Activated T-helper 17 cell treated with anti-CD3 and anti-CD28 coated beads, Interleukin-2, amount 50 U/mL, for 72 hours (primary cell): ENCODE measurements around the gene AIMP1. TPM values are rescaled to one million over a fixed set of nuclear protein-coding genes. Genes with fewer than 3 reads are reported as not detected.
A peak's percentile ranks its signal among the peaks of the same experiment; 100 is the strongest.
"Not testable (repeated sequence)": the region's sequence is repeated elsewhere in the genome, so short reads cannot be mapped to it uniquely, and the experiment has no call there.

Source experiments
- ATAC-seq: fragments of 150-1000 bp; cut with Tn5 transposase; replicated peaks from 2 replicates; pipeline ENCODE4 v1.10.0; 2021; ENCODE audit warnings: mild to moderate bottlenecking, moderate library complexity
- H3K27ac Mint-ChIP-seq: one replicate; pipeline ENCODE4 v1.8.0; 2022; ENCODE audit warnings: mixed read lengths
- H3K27me3 Mint-ChIP-seq: one replicate; pipeline ENCODE4 v1.8.0; 2022; ENCODE audit warnings: mixed read lengths
- H3K36me3 Mint-ChIP-seq: one replicate; pipeline ENCODE4 v1.8.0; 2022; ENCODE audit warnings: low read depth, mild to moderate bottlenecking, mixed read lengths
- H3K4me1 Mint-ChIP-seq: one replicate; pipeline ENCODE4 v1.8.0; 2022; ENCODE audit warnings: mixed read lengths
- H3K4me3 Mint-ChIP-seq: one replicate; pipeline ENCODE4 v1.8.0; 2022; ENCODE audit warnings: mild to moderate bottlenecking, mixed read lengths
- H3K9me3 Mint-ChIP-seq: one replicate; pipeline ENCODE4 v1.8.0; 2022; ENCODE audit warnings: mixed read lengths
- total RNA-seq, 2 donors: library from RNA; stranded (reverse); gene quantifications; one replicate each; pipeline ENCODE4 v1.2.3, GENCODE V29; 2022

The AIMP1 gene
- total RNA-seq, 2 donors from 2014 or later = 55.3 to 56.0 TPM

DNA sequence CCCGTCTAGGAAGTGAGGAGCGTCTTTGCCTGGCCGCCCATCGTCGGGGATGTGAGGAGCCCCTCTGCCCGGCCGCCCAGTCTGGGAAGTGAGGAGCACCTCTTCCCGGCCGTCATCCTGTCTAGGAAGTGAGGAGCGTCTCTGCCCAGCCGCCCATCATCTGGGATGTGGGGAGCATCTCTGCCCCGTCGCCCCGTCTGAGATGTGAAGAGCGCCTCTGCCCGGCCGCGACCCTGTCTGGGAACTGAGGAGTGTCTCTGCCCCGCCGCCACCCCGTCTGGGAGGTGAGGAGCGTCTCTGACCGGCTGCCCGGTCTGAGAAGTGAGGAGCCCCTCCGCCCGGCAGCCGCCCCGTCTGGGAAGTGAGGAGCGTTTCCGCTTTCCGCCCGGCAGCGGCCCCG lies 4.8 kb downstream of the AIMP1 start:
- not testable (repeated sequence) for H3K4me3 Mint-ChIP-seq, ATAC-seq, H3K27me3 Mint-ChIP-seq

DNA sequence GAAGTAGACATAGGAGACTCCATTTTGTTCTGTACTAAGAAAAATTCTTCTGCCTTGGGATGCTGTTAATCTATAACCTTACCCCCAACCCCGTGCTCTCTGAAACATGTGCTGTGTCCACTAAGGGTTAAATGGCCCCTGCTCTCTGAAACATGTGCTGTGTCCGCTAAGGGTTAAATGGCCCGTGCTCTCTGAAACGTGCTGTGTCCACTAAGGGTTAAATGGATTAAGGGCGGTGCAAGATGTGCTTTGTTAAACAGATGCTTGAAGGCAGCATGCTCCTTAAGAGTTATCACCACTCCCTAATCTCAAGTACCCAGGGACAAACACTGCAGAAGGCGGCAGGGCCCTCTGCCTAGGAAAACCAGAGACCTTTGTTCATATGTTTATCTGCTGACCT lies 5.5 kb downstream of the AIMP1 start:
- H3K27me3 Mint-ChIP-seq, H3K9me3 Mint-ChIP-seq, ATAC-seq, H3K4me3 Mint-ChIP-seq: not testable (repeated sequence)
- H3K36me3 Mint-ChIP-seq = peaks cover 57% of the 10 kb centered on the region
- peak overlapping the region; percentile 46 for H3K27ac Mint-ChIP-seq
- peaks cover 15% of the 10 kb centered on the region for H3K4me1 Mint-ChIP-seq

More for the DNA sequence above, 4.8 kb downstream of the AIMP1 start:
- H3K9me3 Mint-ChIP-seq, H3K27ac Mint-ChIP-seq: not testable (repeated sequence)
- Mint-ChIP-seq H3K36me3 (peaks cover 50% of the 10 kb centered on the region), H3K4me1 (peaks cover 15% of the 10 kb centered on the region)

DNA sequence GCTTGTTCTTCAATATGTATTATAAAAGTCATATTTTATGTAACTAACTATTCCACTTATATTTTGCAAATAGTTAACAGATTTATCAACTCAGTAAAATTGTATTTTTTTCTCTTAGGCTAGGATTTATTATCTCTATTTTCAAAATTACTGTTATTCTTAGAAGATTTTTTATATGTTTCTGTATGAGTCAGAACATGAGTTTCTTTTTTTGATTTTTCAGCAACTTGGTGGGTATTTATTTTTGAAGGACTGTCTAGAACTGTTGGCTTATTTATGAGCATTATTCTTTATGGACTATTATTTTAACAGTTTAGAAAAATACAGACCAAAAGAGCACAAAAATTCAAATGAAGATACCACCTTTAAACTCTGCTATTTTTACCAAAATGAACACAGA lies 6.8 kb downstream of the AIMP1 start:
- Mint-ChIP-seq H3K9me3 (no peaks in the 10 kb centered on the region), H3K4me3 (peak overlapping the region; percentile 22), H3K4me1 (peaks cover 15% of the 10 kb centered on the region), H3K27me3 (no peaks in the 10 kb centered on the region), H3K36me3 (peaks cover 70% of the 10 kb centered on the region), H3K27ac (no peak overlapping the region)
- no peak for ATAC-seq

DNA sequence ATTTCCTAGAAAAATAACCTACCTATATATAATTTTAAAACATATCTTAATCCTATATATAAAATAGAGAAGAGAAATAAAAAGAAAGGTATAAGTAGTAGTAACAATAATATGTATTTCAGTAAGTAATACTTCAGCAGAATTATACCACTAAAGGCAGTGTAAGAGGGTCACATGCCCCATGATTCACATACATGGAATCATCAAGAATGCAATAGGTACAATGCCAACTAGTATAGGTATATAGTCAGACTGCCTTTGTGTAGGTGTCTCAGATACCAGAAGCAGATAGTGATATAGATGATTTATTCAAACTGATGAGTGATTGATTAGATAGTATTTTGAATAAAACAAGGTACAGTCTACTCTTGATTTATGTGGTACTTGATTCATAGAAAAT lies 9.4 kb downstream of the AIMP1 start:
- Mint-ChIP-seq H3K27ac (no peak overlapping the region), H3K4me1 (peaks cover 5% of the 10 kb centered on the region), H3K36me3 (peaks cover 77% of the 10 kb centered on the region), H3K9me3 (no peaks in the 10 kb centered on the region), H3K4me3 (no peak overlapping the region), H3K27me3 (no peaks in the 10 kb centered on the region)
- ATAC-seq = no peak

DNA sequence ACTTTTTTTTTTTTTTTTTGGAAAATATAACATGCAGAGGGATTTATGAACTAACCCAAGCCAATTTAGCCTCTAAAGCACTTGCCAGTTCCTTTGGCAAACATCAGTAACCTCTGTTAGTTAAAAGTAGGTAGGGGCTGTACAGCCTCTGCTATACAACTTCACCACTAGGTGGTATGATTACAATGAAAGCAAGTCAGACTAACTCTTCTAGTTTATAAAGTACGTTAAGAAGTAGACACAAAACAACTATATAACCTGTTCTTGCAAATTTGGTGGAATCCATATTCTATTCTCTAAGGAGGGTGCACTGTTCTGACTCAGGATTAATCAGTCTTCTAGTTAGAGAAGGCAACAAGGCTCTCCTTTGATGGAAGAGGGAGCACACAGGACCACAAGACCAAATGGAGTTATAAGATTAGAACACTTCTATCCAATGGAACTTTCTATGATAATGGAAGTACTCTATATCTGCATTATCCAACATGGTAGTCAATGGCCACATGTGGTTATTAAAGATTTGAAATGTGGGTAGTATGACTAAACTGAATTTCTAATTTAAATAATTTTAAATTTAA lies 12.8 kb downstream of the AIMP1 start:
- peaks cover 92% of the 10 kb centered on the region for H3K36me3 Mint-ChIP-seq

DNA sequence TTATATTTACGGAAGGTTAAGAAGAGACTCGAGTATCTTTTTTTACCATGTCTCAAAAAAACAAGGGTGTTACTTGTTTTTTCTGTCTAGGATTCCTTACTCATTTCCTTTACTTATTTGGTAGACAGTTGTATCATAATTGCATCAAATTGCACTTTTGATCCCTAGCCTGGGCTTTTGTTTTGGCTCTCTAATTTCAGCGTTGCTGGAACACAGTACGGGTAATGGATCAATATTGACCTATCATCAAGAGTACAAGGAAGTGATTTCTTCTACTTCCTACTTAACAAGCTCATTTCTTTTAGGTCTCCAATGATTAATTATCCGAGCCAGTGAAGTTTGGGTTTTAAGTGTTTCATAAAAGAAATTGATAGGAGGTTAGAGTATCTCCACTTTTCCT lies 16.8 kb downstream of the AIMP1 start:
- Mint-ChIP-seq H3K9me3 (peaks cover 4% of the 10 kb centered on the region), H3K27me3 (no peaks in the 10 kb centered on the region), H3K4me1 (peaks cover 7% of the 10 kb centered on the region), H3K27ac (no peak overlapping the region), H3K4me3 (no peak overlapping the region), H3K36me3 (peaks cover 99% of the 10 kb centered on the region)
- ATAC-seq = no peak

More for the DNA sequence above, 12.8 kb downstream of the AIMP1 start:
- Mint-ChIP-seq H3K27ac (no peak overlapping the region), H3K4me3 (no peak overlapping the region), H3K27me3 (no peaks in the 10 kb centered on the region), H3K4me1 (peaks cover 7% of the 10 kb centered on the region), H3K9me3 (no peaks in the 10 kb centered on the region)
- peak; percentile 40 for ATAC-seq

DNA sequence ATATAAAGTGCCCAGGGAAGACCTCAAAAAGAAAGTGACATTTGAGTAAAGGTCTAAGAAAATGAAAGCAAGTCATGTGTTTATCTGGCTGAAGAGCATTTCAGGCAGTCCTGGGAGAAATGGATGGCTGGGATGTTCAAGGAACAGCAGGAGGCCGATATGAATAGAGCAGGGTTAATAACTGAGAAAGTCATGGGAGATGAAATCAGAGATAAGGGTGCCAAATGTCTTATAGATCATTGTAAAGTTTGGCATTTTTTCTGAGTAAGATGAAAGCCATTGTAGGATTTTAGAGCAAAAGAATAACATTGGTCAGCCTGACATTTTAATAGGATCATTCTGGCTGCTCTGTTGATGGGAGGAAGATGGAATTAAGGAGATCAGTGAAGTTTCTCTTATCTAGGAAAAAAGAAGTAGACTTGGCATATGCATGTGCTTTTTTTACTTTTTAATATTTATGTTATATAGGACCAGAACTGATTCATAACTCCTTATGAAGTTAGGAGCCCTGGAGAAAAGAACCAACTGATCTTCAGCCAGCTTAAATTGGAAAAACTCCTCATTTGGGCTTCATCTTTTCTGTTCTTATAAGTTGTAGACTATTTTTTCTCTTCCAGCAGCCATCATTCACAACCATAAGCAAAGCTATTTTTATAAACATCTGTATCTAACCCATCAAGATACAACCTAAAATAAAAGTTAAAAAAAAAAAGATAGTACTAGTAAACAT lies 18.6 kb downstream of the AIMP1 start:
- ATAC-seq = no peak
- Mint-ChIP-seq H3K9me3 (peaks cover 8% of the 10 kb centered on the region), H3K27me3 (no peaks in the 10 kb centered on the region), H3K4me1 (peaks cover 14% of the 10 kb centered on the region), H3K4me3 (no peak overlapping the region), H3K27ac (no peak overlapping the region), H3K36me3 (peaks cover 100% of the 10 kb centered on the region)

DNA sequence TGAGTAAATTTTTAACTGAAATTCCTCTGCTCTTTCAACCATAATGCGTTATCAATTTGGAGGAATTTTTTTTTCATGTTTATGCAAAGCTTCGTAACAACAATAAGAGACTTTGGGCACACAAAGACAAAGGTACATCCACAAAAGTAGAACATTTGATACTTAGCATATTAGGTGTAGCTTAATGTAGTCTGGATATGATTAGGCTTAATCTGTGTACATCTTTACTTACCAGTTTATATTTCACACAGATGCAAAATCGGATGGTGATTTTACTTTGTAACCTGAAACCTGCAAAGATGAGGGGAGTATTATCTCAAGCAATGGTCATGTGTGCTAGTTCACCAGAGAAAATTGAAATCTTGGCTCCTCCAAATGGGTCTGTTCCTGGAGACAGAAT lies 20.3 kb downstream of the AIMP1 start:
- Mint-ChIP-seq H3K36me3 (peaks cover 100% of the 10 kb centered on the region), H3K27ac (no peak overlapping the region), H3K4me3 (no peak overlapping the region), H3K9me3 (peaks cover 8% of the 10 kb centered on the region), H3K27me3 (no peaks in the 10 kb centered on the region), H3K4me1 (peaks cover 21% of the 10 kb centered on the region)
- ATAC-seq = no peak

DNA sequence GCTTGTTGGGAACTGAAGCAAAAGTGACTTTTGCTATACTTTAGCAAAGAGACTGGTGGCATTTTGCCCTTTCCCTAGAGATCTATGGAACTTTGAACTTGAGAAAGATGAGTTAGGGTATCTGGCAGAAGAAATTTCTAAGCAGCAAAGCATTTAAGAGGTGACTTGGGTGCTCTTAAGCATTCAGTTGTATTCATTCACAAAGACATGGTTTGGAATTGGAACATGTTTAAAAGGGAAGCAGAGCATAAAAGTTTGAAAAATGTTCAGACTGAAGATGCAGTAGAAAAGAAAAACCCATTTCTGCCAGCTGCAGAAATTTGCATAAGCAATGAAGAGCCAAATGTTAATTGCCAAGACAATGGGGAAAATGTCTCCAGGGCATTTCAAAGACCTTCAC lies 21.6 kb downstream of the AIMP1 start:
- Mint-ChIP-seq H3K27me3 (no peaks in the 10 kb centered on the region), H3K9me3 (peaks cover 8% of the 10 kb centered on the region), H3K36me3 (peaks cover 100% of the 10 kb centered on the region), H3K4me1 (peaks cover 28% of the 10 kb centered on the region), H3K4me3 (no peak overlapping the region), H3K27ac (no peak overlapping the region)
- no peak for ATAC-seq

DNA sequence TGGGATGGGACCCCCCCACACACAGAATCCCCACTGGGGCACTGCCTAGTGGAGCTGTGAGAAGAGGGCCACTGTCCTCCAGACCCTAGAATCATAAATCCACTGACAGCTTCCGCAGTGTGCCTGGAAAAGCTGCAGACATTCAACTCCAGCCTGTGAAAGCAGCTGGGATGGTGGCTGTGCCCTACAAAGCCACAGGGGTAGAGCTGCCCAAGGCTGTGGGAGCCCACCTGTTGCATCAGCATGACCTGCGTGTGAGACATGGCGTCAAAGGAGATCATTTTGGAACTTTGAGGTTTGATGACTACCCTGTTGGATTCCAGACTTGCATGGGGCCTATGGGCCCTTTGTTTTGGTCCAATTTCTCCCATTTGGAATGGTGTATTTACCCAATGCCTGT lies 22.3 kb downstream of the AIMP1 start:
- no peak for ATAC-seq
- no peak overlapping the region for H3K4me3 Mint-ChIP-seq
- no peaks in the 10 kb centered on the region for H3K27me3 Mint-ChIP-seq
- peaks cover 99% of the 10 kb centered on the region for H3K36me3 Mint-ChIP-seq
- peaks cover 8% of the 10 kb centered on the region for H3K9me3 Mint-ChIP-seq
- peaks cover 28% of the 10 kb centered on the region for H3K4me1 Mint-ChIP-seq
- H3K27ac Mint-ChIP-seq = no peak overlapping the region

DNA sequence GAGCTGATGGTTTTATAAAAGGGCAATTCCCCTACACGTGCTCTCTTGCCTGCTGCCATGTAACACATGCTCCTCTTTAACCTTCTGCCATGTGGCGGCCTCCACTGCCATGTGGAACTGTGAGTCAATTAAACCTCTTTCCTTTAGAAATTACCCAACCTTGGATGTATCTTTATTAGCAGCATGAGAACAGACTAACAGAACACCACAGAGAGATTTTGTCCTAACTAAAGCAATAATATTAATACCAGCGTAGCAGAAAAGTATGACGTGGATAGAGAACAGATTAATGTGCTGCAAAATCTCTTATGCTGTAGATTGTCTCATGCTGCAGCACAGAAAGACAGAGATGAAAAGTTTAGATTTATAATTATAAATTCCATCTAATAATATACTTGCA lies 23.1 kb downstream of the AIMP1 start:
- Mint-ChIP-seq H3K9me3 (peaks cover 8% of the 10 kb centered on the region), H3K27me3 (no peaks in the 10 kb centered on the region), H3K4me3 (no peak overlapping the region), H3K4me1 (peaks cover 33% of the 10 kb centered on the region), H3K36me3 (peaks cover 99% of the 10 kb centered on the region), H3K27ac (no peak overlapping the region)
- ATAC-seq = no peak

DNA sequence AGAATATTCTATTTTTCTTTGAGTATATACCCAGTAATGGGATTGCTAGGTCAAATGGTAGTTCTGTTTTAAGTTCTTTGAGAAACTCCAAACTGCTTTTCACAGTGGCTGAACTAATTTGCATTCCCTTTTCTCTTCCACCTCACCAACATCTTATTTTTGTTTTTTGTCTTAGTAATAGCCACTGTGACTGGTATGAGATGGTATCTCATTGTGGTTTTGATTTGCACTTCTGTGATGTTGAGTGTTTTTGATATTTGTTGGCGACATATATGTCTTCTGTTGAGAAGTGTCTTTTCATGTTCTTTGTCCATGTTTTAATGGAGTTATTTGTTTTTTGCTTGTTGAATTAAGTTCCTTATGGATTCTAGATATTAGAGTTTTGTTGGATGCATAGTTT lies 24.4 kb downstream of the AIMP1 start:
- peaks cover 8% of the 10 kb centered on the region for H3K9me3 Mint-ChIP-seq
- H3K27ac Mint-ChIP-seq = no peak overlapping the region

DNA sequence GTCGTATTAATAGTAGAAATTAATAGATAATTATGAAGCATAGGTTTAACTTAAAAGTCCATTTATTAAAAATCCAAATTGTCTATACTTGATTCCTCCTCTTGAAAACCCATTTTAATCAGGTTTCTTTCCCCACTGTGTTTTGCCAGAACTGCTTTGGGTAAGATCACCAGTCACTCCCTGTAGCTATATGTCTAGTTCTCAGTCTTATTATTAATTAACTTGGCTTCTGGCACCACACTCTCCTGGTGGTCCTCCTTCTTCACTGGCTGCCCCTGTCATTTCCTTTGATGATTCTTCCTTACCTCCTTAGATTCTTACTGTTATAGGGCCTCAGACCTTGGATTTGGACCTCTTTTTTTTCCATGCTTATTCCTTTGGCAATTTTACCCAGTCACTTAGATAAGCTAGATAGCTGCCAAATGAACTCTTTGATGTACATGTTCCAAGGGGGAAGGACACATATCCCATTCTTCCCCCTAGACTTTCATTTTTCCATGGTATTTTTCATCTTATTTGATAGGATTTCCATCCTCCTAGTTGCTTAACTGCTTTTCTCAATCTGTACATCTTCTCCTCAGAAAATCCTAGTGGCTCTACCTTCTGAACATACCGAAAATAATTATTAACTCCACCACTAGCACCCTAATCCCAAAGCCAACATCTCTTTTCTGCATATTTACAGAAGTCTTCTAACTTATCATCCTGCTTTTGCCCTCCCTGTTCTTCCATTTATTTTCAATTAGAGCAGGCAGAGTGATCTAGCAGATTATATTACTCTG lies 27.7 kb downstream of the AIMP1 start:
- Mint-ChIP-seq H3K27ac (no peak overlapping the region), H3K9me3 (peaks cover 4% of the 10 kb centered on the region), H3K27me3 (no peaks in the 10 kb centered on the region), H3K36me3 (peaks cover 90% of the 10 kb centered on the region), H3K4me3 (no peak overlapping the region), H3K4me1 (peaks cover 36% of the 10 kb centered on the region)
- ATAC-seq = no peak

More for the DNA sequence above, 24.4 kb downstream of the AIMP1 start:
- peak; percentile 59 for ATAC-seq
- Mint-ChIP-seq H3K4me1 (peaks cover 37% of the 10 kb centered on the region), H3K27me3 (no peaks in the 10 kb centered on the region), H3K4me3 (peak overlapping the region; percentile 2), H3K36me3 (peaks cover 94% of the 10 kb centered on the region)

DNA sequence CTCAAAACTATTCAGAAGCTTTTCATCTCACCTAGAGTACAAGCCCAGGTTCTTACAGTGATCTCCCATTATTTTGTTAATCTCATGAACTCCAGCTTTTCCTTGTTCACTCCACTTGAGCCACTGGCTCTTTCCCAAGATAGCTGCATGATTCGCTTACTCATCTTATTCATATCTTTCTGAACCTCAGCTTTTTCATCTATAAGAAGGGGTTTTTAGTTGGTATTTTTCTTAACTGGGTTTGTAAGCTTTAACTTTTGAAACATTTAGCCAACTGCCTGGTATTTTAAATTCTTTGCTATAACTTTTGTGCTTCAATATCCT lies 28.3 kb downstream of the AIMP1 start:
- no peak for ATAC-seq
- H3K4me1 Mint-ChIP-seq = peaks cover 31% of the 10 kb centered on the region
- no peak overlapping the region for H3K4me3 Mint-ChIP-seq
- no peaks in the 10 kb centered on the region for H3K9me3 Mint-ChIP-seq
- no peaks in the 10 kb centered on the region for H3K27me3 Mint-ChIP-seq
- H3K36me3 Mint-ChIP-seq = peaks cover 90% of the 10 kb centered on the region
- no peak overlapping the region for H3K27ac Mint-ChIP-seq

DNA sequence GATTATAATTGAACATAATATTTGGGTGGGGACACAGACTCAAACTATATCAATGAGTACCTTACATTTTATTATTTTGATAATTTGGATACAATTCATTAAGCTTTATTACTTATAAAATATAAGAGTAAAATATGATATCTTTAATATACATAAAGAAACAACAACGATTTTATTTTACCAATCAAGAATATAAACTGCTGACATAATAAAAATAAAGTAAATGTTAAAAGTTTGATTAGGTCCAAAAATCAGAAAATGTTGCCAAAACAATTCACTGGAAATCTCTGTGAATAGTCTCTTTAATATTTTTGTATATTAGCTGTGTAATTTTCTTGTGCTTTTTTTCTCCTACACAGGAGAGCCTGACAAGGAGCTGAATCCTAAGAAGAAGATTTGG lies 30.8 kb downstream of the AIMP1 start:
- no peak overlapping the region for H3K27ac Mint-ChIP-seq
- H3K9me3 Mint-ChIP-seq = no peaks in the 10 kb centered on the region
- peaks cover 86% of the 10 kb centered on the region for H3K36me3 Mint-ChIP-seq
- H3K4me1 Mint-ChIP-seq = peaks cover 13% of the 10 kb centered on the region
- no peak overlapping the region for H3K4me3 Mint-ChIP-seq
- H3K27me3 Mint-ChIP-seq = no peaks in the 10 kb centered on the region
- ATAC-seq = no peak
